ENCODE measurements around the gene EZH2.

DNA sequence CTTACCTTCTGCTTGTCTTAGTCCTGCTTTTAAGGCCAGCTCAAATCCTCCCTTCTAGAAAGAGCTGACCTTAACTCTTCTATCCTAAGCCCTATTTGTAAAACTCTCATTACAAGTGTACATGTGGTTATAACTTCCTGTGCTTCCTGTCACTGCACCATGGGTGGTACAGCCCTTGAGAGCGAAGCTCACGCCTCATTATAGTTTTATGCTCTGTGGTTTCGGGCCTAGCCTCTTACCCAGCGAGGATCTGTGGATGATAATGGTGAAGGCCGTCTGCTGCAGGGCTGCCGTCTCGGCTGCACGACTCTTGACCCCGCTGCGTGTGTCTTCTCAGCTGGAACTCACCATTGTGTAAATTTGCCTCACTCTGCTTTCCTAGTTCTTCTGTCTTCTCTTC, 110.8 kb downstream of the EZH2 start:
- TF ChIP-seq GATA2 (IDR thresholded peaks at IDR 0.05; ENCODE audit: low read depth, low read length) (no peak), GATA3 (IDR thresholded peaks at IDR 0.05; ENCODE audit: low read depth, low read length) (no peak)

Measured in SH-SY5Y (cell line).